ENCODE measurements around the gene METTL13. TPM values are rescaled to one million over a fixed set of nuclear protein-coding genes. Genes with fewer than 3 reads are reported as not detected.

The METTL13 gene
- total RNA-seq, 1 experiment from 2014 or later: 41.9 TPM

DNA sequence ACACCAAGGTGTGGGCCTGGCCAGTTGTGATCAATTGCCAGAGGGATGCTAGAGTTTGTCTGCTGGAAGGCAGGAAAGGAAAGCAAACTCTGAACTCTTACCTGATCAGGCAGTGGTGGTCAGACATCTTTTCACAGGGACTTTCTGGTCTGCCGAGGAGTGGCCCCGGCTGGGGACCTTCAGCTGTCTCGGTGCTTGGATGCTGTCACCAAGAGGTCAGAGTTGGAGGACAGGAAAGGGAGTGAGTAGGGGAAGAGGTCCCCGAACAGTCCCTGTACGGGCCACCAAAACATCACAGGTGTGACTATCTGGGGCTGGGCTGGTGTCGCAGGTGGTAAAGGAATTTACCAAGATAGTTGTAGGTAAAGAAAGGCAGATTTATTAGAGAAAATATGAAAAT is 17.7 kb upstream of the METTL13 start:
- H3K4me3 ChIP-seq (ENCODE audit: low read depth in 2 of 2, low read length in 2 of 2): no peak overlapping the region
- no peak overlapping the region for H3K27ac ChIP-seq (ENCODE audit: low read length)
- H3K9me3 ChIP-seq (ENCODE audit: control insufficient read depth, insufficient read depth, low read depth, low read length): no peaks in the 10 kb centered on the region
- ATAC-seq (no peak), DNase-seq (ENCODE audit: low read depth, low spot score) (no peak)
- TF ChIP-seq TCF7L2 (IDR thresholded peaks at IDR 0.05; ENCODE audit: low read depth, low read length): no peak
- no peak for TF ChIP-seq POLR2AphosphoS5 (IDR thresholded peaks at IDR 0.05; ENCODE audit: low read depth, low read length)
- TF ChIP-seq, protein P1, sequence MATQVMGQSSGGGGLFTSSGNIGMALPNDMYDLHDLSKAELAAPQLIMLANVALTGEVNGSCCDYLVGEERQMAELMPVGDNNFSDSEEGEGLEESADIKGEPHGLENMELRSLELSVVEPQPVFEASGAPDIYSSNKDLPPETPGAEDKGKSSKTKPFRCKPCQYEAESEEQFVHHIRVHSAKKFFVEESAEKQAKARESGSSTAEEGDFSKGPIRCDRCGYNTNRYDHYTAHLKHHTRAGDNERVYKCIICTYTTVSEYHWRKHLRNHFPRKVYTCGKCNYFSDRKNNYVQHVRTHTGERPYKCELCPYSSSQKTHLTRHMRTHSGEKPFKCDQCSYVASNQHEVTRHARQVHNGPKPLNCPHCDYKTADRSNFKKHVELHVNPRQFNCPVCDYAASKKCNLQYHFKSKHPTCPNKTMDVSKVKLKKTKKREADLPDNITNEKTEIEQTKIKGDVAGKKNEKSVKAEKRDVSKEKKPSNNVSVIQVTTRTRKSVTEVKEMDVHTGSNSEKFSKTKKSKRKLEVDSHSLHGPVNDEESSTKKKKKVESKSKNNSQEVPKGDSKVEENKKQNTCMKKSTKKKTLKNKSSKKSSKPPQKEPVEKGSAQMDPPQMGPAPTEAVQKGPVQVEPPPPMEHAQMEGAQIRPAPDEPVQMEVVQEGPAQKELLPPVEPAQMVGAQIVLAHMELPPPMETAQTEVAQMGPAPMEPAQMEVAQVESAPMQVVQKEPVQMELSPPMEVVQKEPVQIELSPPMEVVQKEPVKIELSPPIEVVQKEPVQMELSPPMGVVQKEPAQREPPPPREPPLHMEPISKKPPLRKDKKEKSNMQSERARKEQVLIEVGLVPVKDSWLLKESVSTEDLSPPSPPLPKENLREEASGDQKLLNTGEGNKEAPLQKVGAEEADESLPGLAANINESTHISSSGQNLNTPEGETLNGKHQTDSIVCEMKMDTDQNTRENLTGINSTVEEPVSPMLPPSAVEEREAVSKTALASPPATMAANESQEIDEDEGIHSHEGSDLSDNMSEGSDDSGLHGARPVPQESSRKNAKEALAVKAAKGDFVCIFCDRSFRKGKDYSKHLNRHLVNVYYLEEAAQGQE (IDR thresholded peaks at IDR 0.05; ENCODE audit: insufficient read depth in 1 of 2, low read depth in 2 of 2, low read length in 1 of 2): no peak
- H3K27me3 ChIP-seq (ENCODE audit: control insufficient read depth, insufficient read depth, low read length): no peaks in the 10 kb centered on the region
- in situ Hi-C loops (cut with HindIII; ENCODE audit: low pct_unique_long_range_greater_than_20kb, low sequenced_read_pairs) (no loop called here), intact Hi-C loops (cut with micrococcal nuclease; ENCODE audit: unreplicated experiment) (no loop called here)
- no peaks in the 10 kb centered on the region for H3K4me1 ChIP-seq (ENCODE audit: control insufficient read depth, insufficient read depth, low read length)
- no peaks in the 10 kb centered on the region for H3K36me3 ChIP-seq (ENCODE audit: control insufficient read depth, insufficient read depth, low read length)
- no TSS peak for BruUV-seq (replicated peaks)
- ChIA-PET CTCF (no interaction called here), POLR2A (no interaction called here)

DNA sequence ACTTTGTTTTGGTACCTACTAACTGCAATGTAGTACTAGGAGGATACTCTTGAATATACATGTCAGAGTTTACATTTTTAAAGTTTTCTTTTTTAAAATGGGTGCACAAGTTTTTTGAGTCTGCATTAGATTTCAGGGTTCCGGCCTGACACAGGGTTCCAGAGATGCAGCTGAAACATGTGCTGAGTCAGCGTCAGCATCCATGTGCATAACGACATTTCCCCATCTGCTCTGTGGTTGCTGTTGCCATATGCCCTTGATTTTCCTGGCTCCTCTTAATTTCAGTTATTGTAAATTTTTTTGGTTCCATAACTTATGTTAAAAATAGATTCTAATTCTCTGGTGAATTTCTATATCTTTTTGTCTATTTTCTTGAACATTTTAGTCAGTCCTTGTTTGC is 12.3 kb upstream of the METTL13 start:
- no peaks in the 10 kb centered on the region for H3K9me3 ChIP-seq (ENCODE audit: control insufficient read depth, insufficient read depth, low read depth, low read length)
- ChIA-PET POLR2A (no interaction called here), CTCF (no interaction called here)
- DNase-seq (ENCODE audit: low read depth, low spot score) (no peak), ATAC-seq (no peak)
- no peak for TF ChIP-seq SIN3A (IDR thresholded peaks at IDR 0.05; ENCODE audit: borderline replicate concordance, insufficient read depth, low read depth, low read length)
- TF ChIP-seq, protein P2, sequence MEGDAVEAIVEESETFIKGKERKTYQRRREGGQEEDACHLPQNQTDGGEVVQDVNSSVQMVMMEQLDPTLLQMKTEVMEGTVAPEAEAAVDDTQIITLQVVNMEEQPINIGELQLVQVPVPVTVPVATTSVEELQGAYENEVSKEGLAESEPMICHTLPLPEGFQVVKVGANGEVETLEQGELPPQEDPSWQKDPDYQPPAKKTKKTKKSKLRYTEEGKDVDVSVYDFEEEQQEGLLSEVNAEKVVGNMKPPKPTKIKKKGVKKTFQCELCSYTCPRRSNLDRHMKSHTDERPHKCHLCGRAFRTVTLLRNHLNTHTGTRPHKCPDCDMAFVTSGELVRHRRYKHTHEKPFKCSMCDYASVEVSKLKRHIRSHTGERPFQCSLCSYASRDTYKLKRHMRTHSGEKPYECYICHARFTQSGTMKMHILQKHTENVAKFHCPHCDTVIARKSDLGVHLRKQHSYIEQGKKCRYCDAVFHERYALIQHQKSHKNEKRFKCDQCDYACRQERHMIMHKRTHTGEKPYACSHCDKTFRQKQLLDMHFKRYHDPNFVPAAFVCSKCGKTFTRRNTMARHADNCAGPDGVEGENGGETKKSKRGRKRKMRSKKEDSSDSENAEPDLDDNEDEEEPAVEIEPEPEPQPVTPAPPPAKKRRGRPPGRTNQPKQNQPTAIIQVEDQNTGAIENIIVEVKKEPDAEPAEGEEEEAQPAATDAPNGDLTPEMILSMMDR (IDR thresholded peaks at IDR 0.05): no peak
- no peak for TF ChIP-seq POLR2AphosphoS5 (IDR thresholded peaks at IDR 0.05; ENCODE audit: low read depth, low read length)
- TF ChIP-seq, protein P1 (IDR thresholded peaks at IDR 0.05; ENCODE audit: insufficient read depth in 1 of 2, low read depth in 2 of 2, low read length in 1 of 2): no peak
- no peaks in the 10 kb centered on the region for H3K36me3 ChIP-seq (ENCODE audit: control insufficient read depth, insufficient read depth, low read length)
- intact Hi-C loops (cut with micrococcal nuclease; ENCODE audit: unreplicated experiment) (no loop called here), in situ Hi-C loops (cut with HindIII; ENCODE audit: low pct_unique_long_range_greater_than_20kb, low sequenced_read_pairs) (no loop called here)
- no peaks in the 10 kb centered on the region for H3K4me1 ChIP-seq (ENCODE audit: control insufficient read depth, insufficient read depth, low read length)
- H3K27ac ChIP-seq (ENCODE audit: low read length): no peak overlapping the region
- no peak overlapping the region for H3K4me3 ChIP-seq (ENCODE audit: low read depth in 2 of 2, low read length in 2 of 2)
- BruUV-seq (replicated peaks): no TSS peak
- no peaks in the 10 kb centered on the region for H3K27me3 ChIP-seq (ENCODE audit: control insufficient read depth, insufficient read depth, low read length)

Data from Panc1 (cell line).